Activated CD4-positive, alpha-beta T cell treated with anti-CD3 and anti-CD28 coated beads, Interleukin-2, amount 10 ng/mL, durations not matched to agents 24 days and 14 days (primary cell): ENCODE measurements around the gene USP51. TPM values are rescaled to one million over a fixed set of nuclear protein-coding genes. Genes with fewer than 3 reads are reported as not detected.
"Not testable (repeated sequence)": the region's sequence is repeated elsewhere in the genome, so short reads cannot be mapped to it uniquely, and the experiment has no call there.

ENCODE experiments used
- DNase-seq: peaks from one replicate; pipeline ENCODE4 v3.0.0; 2022
- H3K27ac Mint-ChIP-seq: one replicate; pipeline ENCODE4 v1.8.0; 2022; ENCODE audit warnings: mild to moderate bottlenecking, mixed read lengths
- H3K27me3 Mint-ChIP-seq: one replicate; pipeline ENCODE4 v1.8.0; 2022; ENCODE audit warnings: mixed read lengths
- H3K36me3 Mint-ChIP-seq: one replicate; pipeline ENCODE4 v1.8.0; 2022; ENCODE audit warnings: low read depth, mild to moderate bottlenecking, mixed read lengths
- H3K4me1 Mint-ChIP-seq: one replicate; pipeline ENCODE4 v1.8.0; 2021; ENCODE audit warnings: mixed read lengths
- H3K4me3 Mint-ChIP-seq: one replicate; pipeline ENCODE4 v1.8.0; 2022; ENCODE audit warnings: mild to moderate bottlenecking, moderate library complexity, mixed read lengths
- H3K9me3 Mint-ChIP-seq: one replicate; pipeline ENCODE4 v1.8.0; 2021; ENCODE audit warnings: mixed read lengths
- intact Hi-C: fragments of 100-400 bp; cut with micrococcal nuclease; formaldehyde crosslinking; loops from one replicate; pipeline ENCODE4 v1.15.1; 2023
- total RNA-seq: library from RNA; stranded (reverse); gene quantifications from 2 replicates; pipeline ENCODE4 v1.2.3, GENCODE V29; 2022

The USP51 gene
- 1.5 and 2.6 TPM in 2 replicates for total RNA-seq

DNA sequence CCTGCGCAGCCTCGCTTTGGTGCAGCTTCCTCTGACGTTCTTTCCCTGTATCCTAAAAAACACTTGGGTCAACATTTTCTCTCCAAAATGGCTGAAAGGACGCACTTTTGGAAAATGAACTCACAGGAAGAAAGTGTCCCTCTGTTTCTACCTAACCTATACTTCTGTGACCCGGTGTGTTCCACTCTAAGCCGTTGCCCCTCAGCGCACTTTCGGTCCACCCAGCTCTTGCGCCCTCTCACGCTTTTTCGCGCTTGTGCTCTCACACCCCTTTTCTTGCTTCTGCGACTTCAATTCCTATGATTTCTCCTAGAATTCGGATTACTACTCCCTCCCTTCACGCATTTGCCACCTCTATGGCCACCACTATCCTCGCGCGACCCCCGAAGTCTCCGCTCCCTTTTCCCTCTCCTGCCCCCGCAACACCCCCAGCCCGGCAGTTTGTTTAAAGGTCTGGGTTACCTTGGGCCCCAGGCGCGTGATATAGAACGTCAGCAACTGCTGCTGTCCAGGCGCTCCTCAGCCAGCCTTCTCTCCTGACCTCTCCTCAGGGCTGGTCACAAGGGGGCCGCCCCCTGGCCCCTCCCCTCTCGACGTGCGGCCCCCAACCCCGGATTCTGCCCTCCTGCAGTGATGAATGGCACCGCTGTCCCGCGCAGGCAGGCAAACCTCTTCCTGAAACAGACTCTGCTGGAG, at the start of gene USP51:
Gene USP51, minus strand, starts transcription at position 535 of the 696 bp plus-strand sequence. CDS start 909 bp downstream, outside the sequence.
- Mint-ChIP-seq H3K4me1 (peaks cover 14% of the 10 kb centered on the region), H3K27me3 (no peaks in the 10 kb centered on the region), H3K36me3 (no peaks in the 10 kb centered on the region), H3K27ac (peak within 1 kb of the TSS; percentile 94), H3K9me3 (no peaks in the 10 kb centered on the region), H3K4me3 (peak within 1 kb of the TSS; percentile 92)
- peak; percentile 66 for DNase-seq
- intact Hi-C loops, result no loop called here

DNA sequence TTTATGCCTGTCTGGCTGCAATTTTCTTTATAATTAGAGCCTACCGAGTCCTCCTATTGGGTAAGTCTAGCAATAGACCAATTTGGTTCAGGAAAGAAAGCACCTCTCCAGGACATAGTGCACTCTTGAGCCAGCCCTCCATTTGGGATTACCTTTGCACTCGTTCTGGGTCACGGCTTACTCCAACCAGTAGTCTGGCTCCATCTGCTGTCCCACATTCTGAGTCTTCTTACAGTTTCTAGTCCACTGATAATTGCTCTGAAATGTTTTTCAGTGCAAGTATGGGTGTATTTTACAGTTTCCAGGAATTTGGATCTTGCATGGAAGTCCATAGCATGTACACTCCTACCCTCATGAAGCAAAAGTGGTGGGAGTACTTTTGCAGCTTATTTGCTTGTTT, 34.8 kb upstream of the USP51 start:
- Mint-ChIP-seq H3K4me1 (no peaks in the 10 kb centered on the region), H3K9me3 (no peaks in the 10 kb centered on the region), H3K36me3 (no peaks in the 10 kb centered on the region), H3K27me3 (no peaks in the 10 kb centered on the region), H3K4me3 (no peak overlapping the region), H3K27ac (no peak overlapping the region)
- intact Hi-C loops, result no loop called here
- DNase-seq, result no peak

GRCh38 chrX:55523356-55523755, 33.7 kb upstream of the USP51 start:
- no peak for DNase-seq
- no peak overlapping the region for H3K27ac Mint-ChIP-seq
- intact Hi-C loops, result no loop called here
- H3K36me3 Mint-ChIP-seq, result no peaks in the 10 kb centered on the region
- no peaks in the 10 kb centered on the region for H3K4me1 Mint-ChIP-seq
- no peaks in the 10 kb centered on the region for H3K27me3 Mint-ChIP-seq
- no peaks in the 10 kb centered on the region for H3K9me3 Mint-ChIP-seq
- H3K4me3 Mint-ChIP-seq, result no peak overlapping the region

GRCh38 chrX:55522596-55523276, 33.1 kb upstream of the USP51 start:
- Mint-ChIP-seq H3K27me3 (no peaks in the 10 kb centered on the region), H3K27ac (no peak overlapping the region), H3K9me3 (no peaks in the 10 kb centered on the region), H3K4me1 (no peaks in the 10 kb centered on the region), H3K4me3 (no peak overlapping the region), H3K36me3 (no peaks in the 10 kb centered on the region)
- no peak for DNase-seq
- intact Hi-C loops, result no loop called here

GRCh38 chrX:55521687-55522086, 32.0 kb upstream of the USP51 start:
- H3K4me1 Mint-ChIP-seq, result no peaks in the 10 kb centered on the region
- H3K4me3 Mint-ChIP-seq, result no peak overlapping the region
- H3K9me3 Mint-ChIP-seq, result no peaks in the 10 kb centered on the region
- no peak overlapping the region for H3K27ac Mint-ChIP-seq
- no peaks in the 10 kb centered on the region for H3K27me3 Mint-ChIP-seq
- intact Hi-C loops, result no loop called here
- H3K36me3 Mint-ChIP-seq, result no peaks in the 10 kb centered on the region
- no peak for DNase-seq

DNA sequence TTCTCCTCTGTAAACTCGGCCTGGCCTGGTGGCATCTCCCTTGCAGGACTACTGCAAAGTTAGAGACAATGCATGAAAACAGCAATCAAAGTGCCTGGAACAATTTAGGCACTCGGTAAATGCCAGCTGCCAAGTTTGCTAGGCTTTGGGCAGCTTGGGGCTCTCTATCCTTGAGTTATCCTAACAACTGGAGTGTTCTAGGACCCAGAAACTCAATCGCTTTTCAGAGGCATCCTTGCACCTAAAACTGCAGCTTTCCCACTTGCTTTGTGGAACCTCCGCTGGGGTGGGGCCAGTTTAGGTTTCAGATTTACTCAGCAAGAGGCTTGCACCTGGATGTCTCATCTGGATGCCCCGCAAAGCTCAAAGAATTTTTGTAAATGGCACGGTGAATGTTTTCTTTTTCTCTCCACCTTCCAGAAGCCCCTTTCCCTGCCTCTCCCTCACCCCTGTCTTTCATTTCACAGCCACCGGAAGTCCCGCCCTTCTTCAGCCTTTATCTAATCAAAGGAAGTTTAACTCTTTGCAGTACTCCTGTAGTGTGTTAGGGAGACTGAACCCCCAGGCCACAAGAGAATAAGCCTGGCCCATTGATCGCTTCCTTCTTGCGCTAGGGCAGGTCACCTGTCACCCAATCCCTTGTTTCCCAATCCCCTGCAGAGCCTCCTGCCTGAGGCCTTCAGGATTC, 27.3 kb upstream of the USP51 start:
- H3K27me3 Mint-ChIP-seq, H3K4me1 Mint-ChIP-seq, H3K36me3 Mint-ChIP-seq, intact Hi-C loops, H3K9me3 Mint-ChIP-seq, DNase-seq, H3K27ac Mint-ChIP-seq, H3K4me3 Mint-ChIP-seq: not testable (repeated sequence)

DNA sequence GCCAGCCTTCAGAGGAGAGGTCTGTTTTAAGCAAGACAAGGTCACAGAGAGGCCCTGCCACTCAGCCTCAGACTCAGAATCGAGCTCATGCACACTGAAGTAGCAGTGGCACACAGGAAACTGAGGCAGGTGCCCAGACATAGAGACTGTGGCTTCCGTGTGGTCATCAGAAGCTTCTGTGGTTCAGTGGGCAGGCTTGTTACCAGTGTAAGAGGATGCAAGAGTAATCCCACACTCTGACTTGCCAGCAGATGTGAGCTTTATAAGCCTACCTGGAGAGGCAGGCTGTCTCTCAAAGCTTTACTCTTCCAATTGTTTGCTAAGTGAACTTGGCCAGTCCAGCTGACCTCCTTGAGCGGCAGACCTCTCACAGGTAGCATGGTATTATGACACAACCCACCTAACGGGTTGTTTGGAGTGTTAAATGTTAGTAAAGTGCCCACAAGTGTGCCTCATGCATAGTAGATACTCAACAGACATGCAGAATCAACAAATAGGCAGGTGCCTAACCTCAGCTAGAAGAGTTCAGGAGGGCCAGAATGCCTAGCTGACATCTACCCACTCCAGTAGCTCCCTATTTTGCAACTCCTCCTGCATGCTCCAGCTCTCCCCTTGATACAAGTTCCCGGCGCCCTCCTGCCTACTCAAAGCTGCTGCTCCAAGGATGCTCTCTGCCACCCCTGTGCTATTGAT, 23.5 kb upstream of the USP51 start:
- H3K27ac Mint-ChIP-seq, H3K4me1 Mint-ChIP-seq, H3K4me3 Mint-ChIP-seq, H3K36me3 Mint-ChIP-seq, H3K27me3 Mint-ChIP-seq, H3K9me3 Mint-ChIP-seq, intact Hi-C loops, DNase-seq: not testable (repeated sequence)

- H3K9me3 Mint-ChIP-seq, H3K36me3 Mint-ChIP-seq, H3K27ac Mint-ChIP-seq, DNase-seq, H3K27me3 Mint-ChIP-seq, H3K4me1 Mint-ChIP-seq, H3K4me3 Mint-ChIP-seq, intact Hi-C loops: not testable (repeated sequence)
Observed at GRCh38 chrX:55508410-55509152, 18.9 kb upstream of the USP51 start.

- H3K4me3 Mint-ChIP-seq, H3K9me3 Mint-ChIP-seq, intact Hi-C loops, H3K27me3 Mint-ChIP-seq, H3K36me3 Mint-ChIP-seq, DNase-seq, H3K4me1 Mint-ChIP-seq, H3K27ac Mint-ChIP-seq: not testable (repeated sequence)
Observed at GRCh38 chrX:55507699-55508098, 18.1 kb upstream of the USP51 start.

DNA sequence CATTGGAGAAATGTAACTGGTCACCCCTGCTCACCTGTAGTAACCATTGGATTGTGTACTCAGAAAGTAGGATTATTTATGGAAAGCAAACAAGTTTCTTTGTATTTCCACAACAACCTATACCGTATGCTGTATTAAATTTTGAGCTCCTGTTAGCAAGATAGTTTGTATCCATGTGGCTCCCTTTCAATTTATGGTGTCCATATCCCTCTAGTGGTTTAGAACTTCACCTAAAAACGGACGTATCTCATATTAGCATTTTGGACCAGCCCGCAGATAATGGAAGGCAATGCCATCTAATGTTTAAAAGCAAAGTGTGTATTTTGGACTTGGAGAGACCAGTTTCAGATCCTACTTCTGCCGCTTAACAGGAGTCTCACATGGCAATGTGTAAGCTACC, 17.4 kb upstream of the USP51 start:
- H3K27ac Mint-ChIP-seq, H3K4me1 Mint-ChIP-seq, H3K36me3 Mint-ChIP-seq, H3K27me3 Mint-ChIP-seq, H3K4me3 Mint-ChIP-seq, H3K9me3 Mint-ChIP-seq, intact Hi-C loops, DNase-seq: not testable (repeated sequence)

GRCh38 chrX:55490974-55491373, 1.3 kb upstream of the USP51 start:
- H3K4me1 Mint-ChIP-seq, result peaks cover 12% of the 10 kb centered on the region
- no peak overlapping the region for H3K27ac Mint-ChIP-seq
- no peaks in the 10 kb centered on the region for H3K36me3 Mint-ChIP-seq
- intact Hi-C loops, result no loop called here
- H3K4me3 Mint-ChIP-seq, result no peak overlapping the region
- DNase-seq, result peak; percentile 34
- H3K9me3 Mint-ChIP-seq, result no peaks in the 10 kb centered on the region
- no peaks in the 10 kb centered on the region for H3K27me3 Mint-ChIP-seq

DNA sequence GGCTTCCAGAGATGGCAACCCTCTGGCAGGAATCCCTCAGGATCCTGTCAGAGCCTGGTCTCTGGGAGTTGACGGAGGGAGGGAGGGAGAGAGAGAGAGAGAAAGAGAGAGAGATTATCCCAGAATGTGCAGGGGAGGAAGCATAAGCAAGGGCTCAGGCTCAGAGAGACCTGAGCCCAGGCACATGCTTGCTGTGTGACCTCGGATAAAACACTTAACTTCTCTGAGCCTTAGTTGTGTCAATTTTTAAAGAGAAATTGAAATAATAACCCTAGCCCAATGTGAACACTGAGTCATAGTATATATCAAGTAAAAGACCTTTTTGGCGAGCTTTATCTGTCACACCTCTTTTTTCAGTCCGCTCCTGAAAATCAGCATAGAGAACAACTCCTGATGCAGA, 473 bp upstream of the USP51 start:
- H3K27me3 Mint-ChIP-seq, result no peaks in the 10 kb centered on the region
- no peaks in the 10 kb centered on the region for H3K9me3 Mint-ChIP-seq
- DNase-seq, result no peak
- peak overlapping the region; percentile 94 for H3K27ac Mint-ChIP-seq
- peaks cover 12% of the 10 kb centered on the region for H3K4me1 Mint-ChIP-seq
- intact Hi-C loops, result no loop called here
- H3K36me3 Mint-ChIP-seq, result no peaks in the 10 kb centered on the region
- peak overlapping the region; percentile 92 for H3K4me3 Mint-ChIP-seq

DNA sequence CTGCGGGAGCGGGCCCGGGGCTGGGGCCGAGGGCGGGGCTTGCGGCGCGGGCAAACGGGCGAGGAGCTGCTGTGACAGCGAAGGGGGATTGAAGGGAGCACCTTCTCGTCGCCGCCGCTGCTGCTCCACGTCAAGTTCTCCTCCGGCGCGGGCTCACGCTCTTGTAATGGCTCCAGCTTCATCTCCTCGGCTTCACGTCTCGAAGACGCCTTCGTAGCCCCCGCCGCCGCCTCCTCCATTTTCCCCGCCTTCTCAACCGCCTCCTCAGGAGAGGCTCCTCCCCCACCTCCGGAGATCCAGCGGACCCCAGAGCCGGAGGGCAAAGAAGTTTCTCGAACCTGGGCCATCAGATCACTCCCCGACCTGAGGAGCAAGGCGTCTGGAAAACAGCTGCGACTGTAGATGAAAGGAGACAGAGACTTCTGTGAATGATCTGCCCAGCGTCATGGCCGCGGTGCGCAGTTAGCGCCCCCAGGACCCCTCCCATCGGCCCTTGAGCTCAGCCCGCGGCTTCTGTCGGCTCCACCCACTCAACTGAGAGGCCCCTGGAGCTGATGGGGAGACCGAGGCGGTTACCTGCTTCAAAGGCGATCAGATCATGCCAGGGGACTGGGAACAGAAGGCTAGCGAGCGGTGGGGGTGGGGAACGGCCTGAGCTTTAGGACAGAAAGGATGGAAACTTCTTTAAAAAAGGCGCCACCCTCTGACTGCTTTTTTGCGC, 895 bp downstream of the USP51 start:
- intact Hi-C loops, result no loop called here
- peak; percentile 90 for DNase-seq
- peaks cover 14% of the 10 kb centered on the region for H3K4me1 Mint-ChIP-seq
- H3K4me3 Mint-ChIP-seq, result peak overlapping the region; percentile 92
- no peaks in the 10 kb centered on the region for H3K36me3 Mint-ChIP-seq
- no peaks in the 10 kb centered on the region for H3K9me3 Mint-ChIP-seq
- H3K27me3 Mint-ChIP-seq, result no peaks in the 10 kb centered on the region
- peak overlapping the region; percentile 94 for H3K27ac Mint-ChIP-seq
